ENCODE data around the gene CLNK. TPM values are rescaled to one million over a fixed set of nuclear protein-coding genes. Genes with fewer than 3 reads are reported as not detected.

Gene CLNK
- total RNA-seq, 4 donors from 2014 or later: under 0.01 to 0.48 TPM; not detected in 2

DNA sequence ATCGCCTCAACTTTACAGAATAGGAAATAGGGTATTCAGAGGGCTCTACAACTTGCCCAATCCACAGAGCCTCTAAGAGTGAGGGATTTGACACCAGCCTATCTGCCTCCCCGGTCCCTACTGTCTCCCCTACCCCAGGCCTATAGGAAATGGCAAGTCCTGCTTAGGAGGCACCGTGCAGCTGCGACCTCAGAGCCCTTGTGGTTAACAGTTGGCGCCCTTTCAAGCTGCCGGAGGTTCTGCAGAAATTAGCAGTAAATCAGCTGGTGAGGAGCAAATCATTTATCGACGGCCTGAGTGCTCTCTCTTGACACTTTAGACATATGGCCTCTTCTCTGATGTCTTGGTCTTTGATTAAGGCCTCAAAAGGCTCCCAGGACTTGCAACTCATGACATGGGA, 96.9 kb downstream of the CLNK start:
- Histone ChIP-seq H3K4me1 (peaks cover 0 to 5% (median 2%) of the 10 kb centered on the region in 4 donors), H3K36me3 (no peaks in the 10 kb centered on the region), H3K27ac (no peak overlapping the region), H3K27me3 (no peaks in the 10 kb centered on the region), H3K4me3 (no peak overlapping the region), H3K9me3 (no peaks in the 10 kb centered on the region)
- in situ Hi-C loops (cut with MboI; ENCODE audit: low pct_ligation_motif_present in 1 of 4, low pct_unique_long_range_greater_than_20kb in 1 of 4, low sequenced_read_pairs in 3 of 4) (loop anchor here (10.0 to 25.0 kb wide), 3 partner anchors 825 to 1125 kb away; partner anchors contain the start of gene HS3ST1 (in 1 of the 4)), intact Hi-C loops (cut with DNase I; ENCODE audit: low total_unique reads) (no loop called here)
- no peak for DNase-seq
- TF ChIP-seq POLR2A (IDR thresholded peaks at IDR 0.05) (no peak), EP300 (IDR thresholded peaks at IDR 0.05; ENCODE audit: low read depth) (no peak), POLR2AphosphoS5 (IDR thresholded peaks at IDR 0.05) (no peak)
- TF ChIP-seq, protein P1, sequence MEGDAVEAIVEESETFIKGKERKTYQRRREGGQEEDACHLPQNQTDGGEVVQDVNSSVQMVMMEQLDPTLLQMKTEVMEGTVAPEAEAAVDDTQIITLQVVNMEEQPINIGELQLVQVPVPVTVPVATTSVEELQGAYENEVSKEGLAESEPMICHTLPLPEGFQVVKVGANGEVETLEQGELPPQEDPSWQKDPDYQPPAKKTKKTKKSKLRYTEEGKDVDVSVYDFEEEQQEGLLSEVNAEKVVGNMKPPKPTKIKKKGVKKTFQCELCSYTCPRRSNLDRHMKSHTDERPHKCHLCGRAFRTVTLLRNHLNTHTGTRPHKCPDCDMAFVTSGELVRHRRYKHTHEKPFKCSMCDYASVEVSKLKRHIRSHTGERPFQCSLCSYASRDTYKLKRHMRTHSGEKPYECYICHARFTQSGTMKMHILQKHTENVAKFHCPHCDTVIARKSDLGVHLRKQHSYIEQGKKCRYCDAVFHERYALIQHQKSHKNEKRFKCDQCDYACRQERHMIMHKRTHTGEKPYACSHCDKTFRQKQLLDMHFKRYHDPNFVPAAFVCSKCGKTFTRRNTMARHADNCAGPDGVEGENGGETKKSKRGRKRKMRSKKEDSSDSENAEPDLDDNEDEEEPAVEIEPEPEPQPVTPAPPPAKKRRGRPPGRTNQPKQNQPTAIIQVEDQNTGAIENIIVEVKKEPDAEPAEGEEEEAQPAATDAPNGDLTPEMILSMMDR (IDR thresholded peaks at IDR 0.05): no peak
- 60 to 62% methylated on average over 2 to 8 of the region's 8 CpGs for WGBS, 2 donors (ENCODE audit: low coverage in 1 of 2)

DNA sequence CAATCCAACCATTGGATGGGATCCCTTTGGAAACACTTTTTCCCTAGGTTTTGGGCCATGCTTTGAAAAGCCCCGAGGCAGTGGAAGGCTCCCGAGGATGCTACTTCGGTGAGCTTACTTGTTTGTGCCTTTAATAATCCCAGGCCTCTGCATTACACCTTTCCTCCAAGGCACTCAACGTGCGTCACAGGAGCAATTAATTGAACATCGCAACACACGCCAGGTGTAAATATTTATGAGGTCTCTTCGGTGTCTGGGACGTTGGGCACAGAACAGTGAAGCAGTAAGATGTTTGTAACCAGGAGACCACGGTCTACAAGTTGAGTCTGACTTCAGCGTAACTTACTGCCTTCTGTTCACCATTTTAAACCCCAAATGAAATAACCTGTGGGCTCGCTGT, 97.3 kb downstream of the CLNK start:
- WGBS, 2 donors (ENCODE audit: low coverage in 1 of 2): 87 to 89% methylated on average over 7 to 12 of the region's 12 CpGs
- Histone ChIP-seq H3K4me1 (peaks cover 0 to 5% (median 2%) of the 10 kb centered on the region in 4 donors), H3K36me3 (no peaks in the 10 kb centered on the region), H3K27me3 (no peaks in the 10 kb centered on the region), H3K4me3 (no peak overlapping the region), H3K27ac (no peak overlapping the region), H3K9me3 (no peaks in the 10 kb centered on the region)
- intact Hi-C loops (cut with DNase I; ENCODE audit: low total_unique reads) (no loop called here), in situ Hi-C loops (cut with MboI; ENCODE audit: low pct_ligation_motif_present in 1 of 4, low pct_unique_long_range_greater_than_20kb in 1 of 4, low sequenced_read_pairs in 3 of 4) (loop anchor here (10.0 to 25.0 kb wide), 3 partner anchors 825 to 1125 kb away; partner anchors contain the start of gene HS3ST1 (in 1 of the 4))
- DNase-seq: no peak
- TF ChIP-seq POLR2AphosphoS5 (IDR thresholded peaks at IDR 0.05) (no peak), EP300 (IDR thresholded peaks at IDR 0.05; ENCODE audit: low read depth) (no peak), POLR2A (IDR thresholded peaks at IDR 0.05) (no peak)
- TF ChIP-seq, protein P1 (IDR thresholded peaks at IDR 0.05): no peak

DNA sequence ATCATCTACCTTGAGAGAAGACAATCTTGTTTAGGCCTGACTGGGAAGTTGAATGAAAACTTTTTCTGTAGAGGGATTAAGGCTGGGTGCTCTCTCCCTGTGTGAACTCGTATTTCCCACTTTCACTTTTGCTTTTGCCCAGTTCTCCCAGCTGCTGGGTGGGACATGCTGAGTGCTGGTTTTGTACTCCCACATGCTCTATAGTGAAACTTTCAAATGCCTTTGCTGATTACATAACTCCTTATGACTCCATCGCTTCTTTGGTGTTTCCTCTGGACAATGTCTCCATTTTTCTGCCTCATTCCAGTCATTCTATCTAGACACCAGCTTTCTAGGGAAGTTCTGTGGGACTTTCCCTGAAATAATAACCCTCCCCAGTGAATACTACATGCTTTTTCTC, 100.5 kb downstream of the CLNK start:
- Histone ChIP-seq H3K9me3 (no peaks in the 10 kb centered on the region), H3K4me3 (peak overlapping the region in 1 of 4 donors; percentile 28), H3K4me1 (peaks cover 0 to 5% (median 2%) of the 10 kb centered on the region in 4 donors), H3K27ac (peak overlapping the region in 3 of 4 donors; percentile 12 to 36 (median 18)), H3K27me3 (no peaks in the 10 kb centered on the region), H3K36me3 (no peaks in the 10 kb centered on the region)
- 0 to 5% methylated on average over 1 to 2 of the region's 2 CpGs for WGBS, 2 donors (ENCODE audit: low coverage in 1 of 2)
- intact Hi-C loops (cut with DNase I; ENCODE audit: low total_unique reads) (no loop called here), in situ Hi-C loops (cut with MboI; ENCODE audit: low pct_ligation_motif_present in 1 of 4, low pct_unique_long_range_greater_than_20kb in 1 of 4, low sequenced_read_pairs in 3 of 4) (loop anchor here (10.0 to 25.0 kb wide), 3 partner anchors 828 to 1128 kb away; partner anchors contain the start of gene HS3ST1 (in 1 of the 4))
- TF ChIP-seq POLR2AphosphoS5 (IDR thresholded peaks at IDR 0.05) (peak in 2 of 3 donors; percentile 34), POLR2A (IDR thresholded peaks at IDR 0.05) (no peak)
- peak; percentile 28 for DNase-seq

DNA sequence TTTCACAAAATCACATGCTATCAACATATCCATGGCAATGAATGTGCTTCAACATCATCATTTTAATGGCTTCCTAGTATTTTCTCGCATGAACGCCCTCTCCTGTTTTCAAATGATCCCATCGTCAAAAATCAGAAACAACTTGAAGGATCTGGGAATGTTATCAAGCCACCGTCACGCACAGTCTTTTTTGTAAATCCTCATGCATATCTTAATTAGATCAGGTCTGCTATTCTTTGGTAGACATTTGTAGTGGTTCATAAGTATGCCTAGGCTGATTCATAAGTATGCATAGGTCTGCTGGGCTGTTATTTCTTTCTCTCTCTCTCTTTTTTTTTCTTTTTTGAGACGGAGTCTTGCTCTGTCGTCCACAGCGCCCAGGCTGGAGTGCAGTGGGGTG, 101.6 kb downstream of the CLNK start:
- DNase-seq: no peak
- 81 to 90% methylated on average over 6 to 8 of the region's 8 CpGs for WGBS, 2 donors (ENCODE audit: low coverage in 1 of 2)
- intact Hi-C loops (cut with DNase I; ENCODE audit: low total_unique reads) (no loop called here), in situ Hi-C loops (cut with MboI; ENCODE audit: low pct_ligation_motif_present in 1 of 4, low pct_unique_long_range_greater_than_20kb in 1 of 4, low sequenced_read_pairs in 3 of 4) (loop anchor here (10.0 to 25.0 kb wide), 3 partner anchors 829 to 1129 kb away; partner anchors contain the start of gene HS3ST1 (in 1 of the 4))
- Histone ChIP-seq H3K4me3 (no peak overlapping the region), H3K27me3 (no peaks in the 10 kb centered on the region), H3K4me1 (peaks cover 0 to 5% (median 2%) of the 10 kb centered on the region in 4 donors), H3K36me3 (no peaks in the 10 kb centered on the region), H3K9me3 (no peaks in the 10 kb centered on the region), H3K27ac (no peak overlapping the region)
- TF ChIP-seq POLR2AphosphoS5 (IDR thresholded peaks at IDR 0.05) (no peak), EP300 (IDR thresholded peaks at IDR 0.05; ENCODE audit: low read depth) (no peak), POLR2A (IDR thresholded peaks at IDR 0.05) (no peak)
- TF ChIP-seq, protein P1 (IDR thresholded peaks at IDR 0.05): no peak

Measured in transverse colon (tissue), 4 donors.